Loucy (cell line): ENCODE data around the gene DNAH11.

Experiments used
- H2AFZ ChIP-seq: fragments of 200-600 bp; sonication (generic); 2 replicates; pipeline ENCODE4 v1.6.0; 2016; ENCODE audit warnings: antibody characterized with exemption, mild to moderate bottlenecking, low read length, moderate library complexity
- H3F3A ChIP-seq: fragments of 200-600 bp; 2 replicates; pipeline ENCODE4 v1.6.0; 2016; ENCODE audit warnings: antibody characterized with exemption, low read depth, mild to moderate bottlenecking
- H3K27me3 ChIP-seq: fragments of 200-600 bp; sonication (generic); 2 replicates; pipeline ENCODE4 v1.6.1; 2014; ENCODE audit warnings: low read length, mild to moderate bottlenecking; ENCODE audit not compliant: insufficient read depth, poor library complexity, severe bottlenecking
- H3K36me3 ChIP-seq: fragments of 200-600 bp; sonication (generic); 2 replicates; pipeline ENCODE4 v1.6.1; 2016; ENCODE audit warnings: low read length; ENCODE audit not compliant: insufficient read depth
- H3K4me1 ChIP-seq: fragments of 200-600 bp; sonication (generic); 2 replicates; pipeline ENCODE4 v1.5.1; 2014; ENCODE audit warnings: low read length, mild to moderate bottlenecking; ENCODE audit not compliant: insufficient read depth, poor library complexity, severe bottlenecking
- H3K4me2 ChIP-seq: fragments of 200-600 bp; sonication (generic); 2 replicates; pipeline ENCODE4 v1.6.0; 2014; ENCODE audit warnings: antibody characterized with exemption, low read length, low read depth, mild to moderate bottlenecking; ENCODE audit not compliant: poor library complexity, severe bottlenecking
- H3K4me3 ChIP-seq: fragments of 200-600 bp; sonication (generic); 2 replicates; pipeline ENCODE4 v1.5.1; 2014; ENCODE audit warnings: low read length, mild to moderate bottlenecking, mixed read lengths; ENCODE audit not compliant: poor library complexity, severe bottlenecking
- H3K79me2 ChIP-seq: fragments of 200-600 bp; sonication (generic); 2 replicates; pipeline ENCODE4 v1.6.1; 2014; ENCODE audit warnings: low read length; ENCODE audit not compliant: insufficient read depth
- H3K9ac ChIP-seq: fragments of 200-600 bp; sonication (generic); 2 replicates; pipeline ENCODE4 v1.6.0; 2014; ENCODE audit warnings: mild to moderate bottlenecking, low read depth, low read length, moderate library complexity; ENCODE audit not compliant: poor library complexity, severe bottlenecking
- H3K9me2 ChIP-seq: fragments of 200-600 bp; sonication (generic); replicated peaks from 2 replicates; pipeline ENCODE4 v1.6.1; 2016; ENCODE audit warnings: low read depth, low read length, mixed read lengths
- H3K9me3 ChIP-seq: fragments of 200-600 bp; sonication (generic); 2 replicates; pipeline ENCODE4 v1.6.1; 2014; ENCODE audit warnings: mild to moderate bottlenecking, antibody characterized with exemption, low read length, low read depth; ENCODE audit not compliant: insufficient read depth
- H4K20me1 ChIP-seq: fragments of 200-600 bp; sonication (generic); 2 replicates; pipeline ENCODE4 v1.6.0; 2014; ENCODE audit warnings: antibody characterized with exemption, low read length, mild to moderate bottlenecking; ENCODE audit not compliant: insufficient read depth, poor library complexity, severe bottlenecking
- EZH2phosphoT487 ChIP-seq: fragments of 200-600 bp; IDR thresholded peaks from 2 replicates; pipeline ENCODE4 v1.6.1; 2018; ENCODE audit warnings: antibody characterized with exemption, mild to moderate bottlenecking, moderate library complexity, borderline replicate concordance
- TF ChIP-seq, protein P1 (sequence below): fragments of 200-600 bp; sonication (generic); conservative IDR thresholded peaks from 2 replicates; pipeline ENCODE4 v1.5.1; 2014; ENCODE audit warnings: mild to moderate bottlenecking, antibody characterized with exemption, low read length

DNAH11 gene

DNA sequence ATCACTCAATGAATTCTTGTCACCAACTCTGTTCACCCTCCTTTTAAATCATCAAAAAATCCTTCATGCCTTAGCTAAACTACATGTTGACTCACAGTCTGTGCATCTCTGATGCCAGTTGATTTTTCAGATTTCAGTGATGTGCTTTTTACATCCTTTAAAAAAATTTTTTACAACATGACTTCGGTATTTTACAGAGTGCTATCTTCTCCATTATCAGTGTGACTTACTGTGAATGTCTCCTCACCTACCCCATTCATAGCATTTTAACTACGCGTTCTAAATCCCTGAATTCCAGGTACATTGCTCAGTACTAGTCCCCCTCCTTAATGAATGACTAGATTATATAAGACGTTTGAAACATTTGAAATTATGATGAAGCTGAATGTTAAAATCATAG lies 98.7 kb downstream of the DNAH11 start:
- Histone ChIP-seq H3K27me3 (no peaks in the 10 kb centered on the region), H2AFZ (no peak overlapping the region), H3K9me3 (no peaks in the 10 kb centered on the region), H4K20me1 (no peaks in the 10 kb centered on the region), H3K4me2 (no peak overlapping the region), H3K36me3 (no peaks in the 10 kb centered on the region), H3K4me1 (peaks cover 2% of the 10 kb centered on the region), H3F3A (no peaks in the 10 kb centered on the region), H3K9me2 (no peaks in the 10 kb centered on the region), H3K4me3 (no peak overlapping the region), H3K9ac (no peak overlapping the region), H3K79me2 (no peaks in the 10 kb centered on the region)
- no peak for TF ChIP-seq EZH2phosphoT487
- TF ChIP-seq, protein P1, sequence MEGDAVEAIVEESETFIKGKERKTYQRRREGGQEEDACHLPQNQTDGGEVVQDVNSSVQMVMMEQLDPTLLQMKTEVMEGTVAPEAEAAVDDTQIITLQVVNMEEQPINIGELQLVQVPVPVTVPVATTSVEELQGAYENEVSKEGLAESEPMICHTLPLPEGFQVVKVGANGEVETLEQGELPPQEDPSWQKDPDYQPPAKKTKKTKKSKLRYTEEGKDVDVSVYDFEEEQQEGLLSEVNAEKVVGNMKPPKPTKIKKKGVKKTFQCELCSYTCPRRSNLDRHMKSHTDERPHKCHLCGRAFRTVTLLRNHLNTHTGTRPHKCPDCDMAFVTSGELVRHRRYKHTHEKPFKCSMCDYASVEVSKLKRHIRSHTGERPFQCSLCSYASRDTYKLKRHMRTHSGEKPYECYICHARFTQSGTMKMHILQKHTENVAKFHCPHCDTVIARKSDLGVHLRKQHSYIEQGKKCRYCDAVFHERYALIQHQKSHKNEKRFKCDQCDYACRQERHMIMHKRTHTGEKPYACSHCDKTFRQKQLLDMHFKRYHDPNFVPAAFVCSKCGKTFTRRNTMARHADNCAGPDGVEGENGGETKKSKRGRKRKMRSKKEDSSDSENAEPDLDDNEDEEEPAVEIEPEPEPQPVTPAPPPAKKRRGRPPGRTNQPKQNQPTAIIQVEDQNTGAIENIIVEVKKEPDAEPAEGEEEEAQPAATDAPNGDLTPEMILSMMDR, result no peak

- no peaks in the 10 kb centered on the region for H3K36me3 ChIP-seq
- no peaks in the 10 kb centered on the region for H3F3A ChIP-seq
- no peaks in the 10 kb centered on the region for H3K79me2 ChIP-seq
- H3K9ac ChIP-seq, result no peak overlapping the region
- no peak overlapping the region for H2AFZ ChIP-seq
- no peak overlapping the region for H3K4me2 ChIP-seq
- no peaks in the 10 kb centered on the region for H3K27me3 ChIP-seq
- TF ChIP-seq, protein P1, result no peak
- H3K4me1 ChIP-seq, result peaks cover 2% of the 10 kb centered on the region
- no peaks in the 10 kb centered on the region for H4K20me1 ChIP-seq
- no peaks in the 10 kb centered on the region for H3K9me2 ChIP-seq
- no peak overlapping the region for H3K4me3 ChIP-seq
- H3K9me3 ChIP-seq, result no peaks in the 10 kb centered on the region
These were observed 99.6 kb downstream of the DNAH11 start for GRCh38 chr7:21642422-21642821.

GRCh38 chr7:21651697-21652096 lies 108.9 kb downstream of the DNAH11 start:
- TF ChIP-seq EZH2phosphoT487, result no peak
- H3K27me3 ChIP-seq, result no peaks in the 10 kb centered on the region
- H4K20me1 ChIP-seq, result no peaks in the 10 kb centered on the region
- H3K9me3 ChIP-seq, result no peaks in the 10 kb centered on the region
- no peaks in the 10 kb centered on the region for H3K4me1 ChIP-seq
- no peak overlapping the region for H3K9ac ChIP-seq
- H3K36me3 ChIP-seq, result no peaks in the 10 kb centered on the region
- H3F3A ChIP-seq, result no peaks in the 10 kb centered on the region
- H3K79me2 ChIP-seq, result no peaks in the 10 kb centered on the region
- no peak overlapping the region for H3K4me3 ChIP-seq
- H2AFZ ChIP-seq, result no peak overlapping the region
- no peak overlapping the region for H3K4me2 ChIP-seq
- no peaks in the 10 kb centered on the region for H3K9me2 ChIP-seq

DNA sequence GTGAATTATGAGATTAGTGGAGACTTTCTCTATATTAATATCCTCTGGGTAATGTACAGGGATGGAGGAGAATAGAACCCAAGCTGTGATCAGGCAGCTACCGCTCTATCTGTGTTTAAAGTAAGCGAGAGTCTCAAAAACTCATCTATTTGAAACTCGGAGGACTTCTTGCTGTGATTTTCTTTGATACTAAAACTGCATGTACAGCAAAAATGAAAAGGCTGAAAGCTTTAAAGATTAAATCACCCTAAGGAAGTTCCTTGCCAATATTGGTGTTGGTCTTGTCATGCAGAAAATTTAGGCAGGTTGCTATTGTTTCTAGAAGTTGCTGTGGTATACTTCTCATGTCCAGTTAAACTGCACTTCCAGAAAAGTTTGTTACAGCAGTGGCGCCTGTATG lies 110.8 kb downstream of the DNAH11 start:
- no peak for TF ChIP-seq EZH2phosphoT487
- TF ChIP-seq, protein P1, result no peak
- Histone ChIP-seq H3K9me2 (no peaks in the 10 kb centered on the region), H3K27me3 (no peaks in the 10 kb centered on the region), H3K4me1 (no peaks in the 10 kb centered on the region), H4K20me1 (no peaks in the 10 kb centered on the region), H3K9ac (no peak overlapping the region), H3K79me2 (no peaks in the 10 kb centered on the region), H3K36me3 (no peaks in the 10 kb centered on the region), H2AFZ (no peak overlapping the region), H3K4me2 (no peak overlapping the region), H3K4me3 (no peak overlapping the region), H3K9me3 (no peaks in the 10 kb centered on the region), H3F3A (no peaks in the 10 kb centered on the region)
